HepG2 (cell line): ENCODE data around the gene PRDX5. TPM values are rescaled to one million over a fixed set of nuclear protein-coding genes. Genes with fewer than 3 reads are reported as not detected.

Experiments used
- AHR ChIP-seq: IDR thresholded peaks from 2 replicates; pipeline ENCODE4 v1.6.1; 2018; ENCODE audit warnings: missing genetic modification reagents, missing compliant biosample characterization
- FOSL2 ChIP-seq: sonication (generic); formaldehyde crosslinking; IDR thresholded peaks from 2 replicates; pipeline ENCODE4 v1.4.0; 2020; ENCODE audit warnings: missing genetic modification reagents
- KAT2B ChIP-seq: fragments of 150-350 bp; IDR thresholded peaks from 2 replicates; pipeline ENCODE4 v1.6.1; 2014; ENCODE audit warnings: low read depth, low read length, borderline replicate concordance
- RFX1 ChIP-seq: fragments of 450-650 bp; IDR thresholded peaks from 2 replicates; pipeline ENCODE4 v1.6.1; 2017
- SMARCE1 ChIP-seq: fragments of 450-650 bp; IDR thresholded peaks from 2 replicates; pipeline ENCODE4 v1.6.1; 2017; ENCODE audit warnings: borderline replicate concordance
- TEAD2 ChIP-seq: sonication (generic); formaldehyde crosslinking; IDR thresholded peaks from 2 replicates; pipeline ENCODE4 v1.9.0; 2021; ENCODE audit warnings: missing genetic modification reagents
- TMF1 ChIP-seq: sonication (generic); formaldehyde crosslinking; IDR thresholded peaks from 2 replicates; pipeline ENCODE4 v1.8.1; 2022; ENCODE audit warnings: low read depth, missing genetic modification reagents
- YEATS4 ChIP-seq: sonication (generic); formaldehyde crosslinking; IDR thresholded peaks from 2 replicates; pipeline ENCODE4 v1.4.0; 2020; ENCODE audit warnings: missing genetic modification reagents, borderline replicate concordance
- ZBTB20 ChIP-seq: sonication (generic); formaldehyde crosslinking; IDR thresholded peaks from 2 replicates; pipeline ENCODE4 v1.8.1; 2023; ENCODE audit warnings: missing genetic modification reagents, low read depth, mild to moderate bottlenecking, borderline replicate concordance
- ZMAT3 ChIP-seq: sonication (generic); formaldehyde crosslinking; conservative IDR thresholded peaks from 2 replicates; pipeline ENCODE4 v1.7.0; 2021; ENCODE audit warnings: missing genetic modification reagents
- ZNF136 ChIP-seq: sonication (generic); formaldehyde crosslinking; IDR thresholded peaks from 2 replicates; pipeline ENCODE4 v1.8.1; 2022; ENCODE audit warnings: low read depth, mild to moderate bottlenecking, moderate library complexity, missing genetic modification reagents
- ZNF292 ChIP-seq: sonication (generic); formaldehyde crosslinking; IDR thresholded peaks from 2 replicates; pipeline ENCODE4 v1.8.1; 2022; ENCODE audit warnings: mild to moderate bottlenecking, low read depth, missing genetic modification reagents, borderline replicate concordance
- ZNF530 ChIP-seq: sonication (generic); formaldehyde crosslinking; IDR thresholded peaks from 2 replicates; pipeline ENCODE4 v1.5.0; 2020; ENCODE audit warnings: low read depth, mild to moderate bottlenecking, missing genetic modification reagents
- ZNF724P ChIP-seq: sonication (generic); formaldehyde crosslinking; IDR thresholded peaks from 2 replicates; pipeline ENCODE4 v1.8.0; 2022; ENCODE audit warnings: missing genetic modification reagents, borderline replicate concordance
- ZNF83 ChIP-seq: sonication (generic); formaldehyde crosslinking; IDR thresholded peaks from 2 replicates; pipeline ENCODE4 v1.4.0; 2020; ENCODE audit warnings: missing genetic modification reagents, mild to moderate bottlenecking, borderline replicate concordance
- polyA plus RNA-seq, 8 experiments: library from polyadenylated mRNA; depleted of rRNA in 3 of 8; stranded (reverse) in 7 of 8; unstranded in 1 of 8; fragments of >200 nt; fragmentation: Illumina TruSeq in 4 of 8; extraction: Trizol in 4 of 8; gene quantifications; 2 replicates each; pipeline versions ENCODE4 v1.2.1 to v1.2.3, GENCODE V29; 2011 to 2016; ENCODE audit warnings: low read depth in 4 of 8, missing spikeins in 1 of 8, mixed read lengths in 1 of 8; ENCODE audit not compliant: insufficient read depth in 1 of 8
- total RNA-seq, 5 experiments: library from RNA; depleted of rRNA; stranded (reverse); fragments of >200 nt; fragmentation: Illumina TruSeq; extraction: Trizol; gene quantifications; 2 replicates each; pipeline ENCODE4 v1.2.3, GENCODE V29; 2016; ENCODE audit warnings: low read depth in 1 of 5
- TF ChIP-seq, protein P1 (sequence below): sonication (generic); formaldehyde crosslinking; IDR thresholded peaks from 2 replicates; pipeline ENCODE4; 2020; ENCODE audit warnings: missing genetic modification reagents, mild to moderate bottlenecking, borderline replicate concordance
- TF ChIP-seq, protein P2 (sequence below): sonication (generic); formaldehyde crosslinking; IDR thresholded peaks from 2 replicates; pipeline ENCODE4 v1.5.1; 2020; ENCODE audit warnings: mild to moderate bottlenecking, missing genetic modification reagents
- TF ChIP-seq, protein P3 (sequence below): sonication (generic); formaldehyde crosslinking; IDR thresholded peaks from 2 replicates; pipeline ENCODE4 v1.5.1; 2020; ENCODE audit warnings: mild to moderate bottlenecking, missing genetic modification reagents, moderate library complexity
- TF ChIP-seq, protein P4 (sequence below): sonication (generic); formaldehyde crosslinking; IDR thresholded peaks from 2 replicates; pipeline ENCODE4 v1.9.0; 2021; ENCODE audit warnings: missing genetic modification reagents, borderline replicate concordance

The PRDX5 gene
- total and polyA plus RNA-seq, 2 of the 13 experiments (the other 11 are each of a cell fraction or from before 2014, with no cell fraction given) = 215 to 311 TPM

DNA sequence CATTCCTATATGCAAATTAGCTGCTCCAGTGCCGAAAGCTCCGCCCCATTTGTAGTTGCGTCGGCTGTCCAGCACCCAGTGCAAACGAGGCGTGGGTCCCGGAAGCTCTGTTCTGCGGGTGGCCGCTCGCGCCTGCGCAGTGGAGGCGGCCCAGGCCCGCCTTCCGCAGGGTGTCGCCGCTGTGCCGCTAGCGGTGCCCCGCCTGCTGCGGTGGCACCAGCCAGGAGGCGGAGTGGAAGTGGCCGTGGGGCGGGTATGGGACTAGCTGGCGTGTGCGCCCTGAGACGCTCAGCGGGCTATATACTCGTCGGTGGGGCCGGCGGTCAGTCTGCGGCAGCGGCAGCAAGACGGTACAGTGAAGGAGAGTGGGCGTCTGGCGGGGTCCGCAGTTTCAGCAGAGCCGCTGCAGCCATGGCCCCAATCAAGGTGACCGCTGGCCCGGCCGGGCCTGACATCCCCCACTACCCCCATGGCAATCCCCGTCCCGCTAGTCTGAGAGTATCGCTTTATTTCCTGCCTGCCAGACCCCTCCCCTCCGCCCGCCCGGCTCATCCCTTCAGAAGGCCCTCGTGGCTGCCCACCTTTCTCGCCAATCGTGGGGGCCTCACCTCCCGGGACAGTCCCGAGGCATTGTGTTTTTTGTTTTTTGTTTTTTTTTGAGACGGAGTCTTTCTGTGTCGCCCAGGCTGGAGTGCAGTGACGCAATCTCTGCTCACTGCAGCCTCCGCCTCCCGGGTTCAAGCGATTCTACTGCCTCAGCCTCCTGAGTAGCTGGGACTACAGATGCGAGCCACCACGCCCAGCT lies at the start of gene PRDX5 (continued):
- no peak for TF ChIP-seq ZNF530 (CRISPR knock-in tag)
- TF ChIP-seq, protein P1, sequence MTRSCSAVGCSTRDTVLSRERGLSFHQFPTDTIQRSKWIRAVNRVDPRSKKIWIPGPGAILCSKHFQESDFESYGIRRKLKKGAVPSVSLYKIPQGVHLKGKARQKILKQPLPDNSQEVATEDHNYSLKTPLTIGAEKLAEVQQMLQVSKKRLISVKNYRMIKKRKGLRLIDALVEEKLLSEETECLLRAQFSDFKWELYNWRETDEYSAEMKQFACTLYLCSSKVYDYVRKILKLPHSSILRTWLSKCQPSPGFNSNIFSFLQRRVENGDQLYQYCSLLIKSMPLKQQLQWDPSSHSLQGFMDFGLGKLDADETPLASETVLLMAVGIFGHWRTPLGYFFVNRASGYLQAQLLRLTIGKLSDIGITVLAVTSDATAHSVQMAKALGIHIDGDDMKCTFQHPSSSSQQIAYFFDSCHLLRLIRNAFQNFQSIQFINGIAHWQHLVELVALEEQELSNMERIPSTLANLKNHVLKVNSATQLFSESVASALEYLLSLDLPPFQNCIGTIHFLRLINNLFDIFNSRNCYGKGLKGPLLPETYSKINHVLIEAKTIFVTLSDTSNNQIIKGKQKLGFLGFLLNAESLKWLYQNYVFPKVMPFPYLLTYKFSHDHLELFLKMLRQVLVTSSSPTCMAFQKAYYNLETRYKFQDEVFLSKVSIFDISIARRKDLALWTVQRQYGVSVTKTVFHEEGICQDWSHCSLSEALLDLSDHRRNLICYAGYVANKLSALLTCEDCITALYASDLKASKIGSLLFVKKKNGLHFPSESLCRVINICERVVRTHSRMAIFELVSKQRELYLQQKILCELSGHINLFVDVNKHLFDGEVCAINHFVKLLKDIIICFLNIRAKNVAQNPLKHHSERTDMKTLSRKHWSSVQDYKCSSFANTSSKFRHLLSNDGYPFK = no peak; the same call in 1 of the 2 replicates
- TF ChIP-seq, protein P2, sequence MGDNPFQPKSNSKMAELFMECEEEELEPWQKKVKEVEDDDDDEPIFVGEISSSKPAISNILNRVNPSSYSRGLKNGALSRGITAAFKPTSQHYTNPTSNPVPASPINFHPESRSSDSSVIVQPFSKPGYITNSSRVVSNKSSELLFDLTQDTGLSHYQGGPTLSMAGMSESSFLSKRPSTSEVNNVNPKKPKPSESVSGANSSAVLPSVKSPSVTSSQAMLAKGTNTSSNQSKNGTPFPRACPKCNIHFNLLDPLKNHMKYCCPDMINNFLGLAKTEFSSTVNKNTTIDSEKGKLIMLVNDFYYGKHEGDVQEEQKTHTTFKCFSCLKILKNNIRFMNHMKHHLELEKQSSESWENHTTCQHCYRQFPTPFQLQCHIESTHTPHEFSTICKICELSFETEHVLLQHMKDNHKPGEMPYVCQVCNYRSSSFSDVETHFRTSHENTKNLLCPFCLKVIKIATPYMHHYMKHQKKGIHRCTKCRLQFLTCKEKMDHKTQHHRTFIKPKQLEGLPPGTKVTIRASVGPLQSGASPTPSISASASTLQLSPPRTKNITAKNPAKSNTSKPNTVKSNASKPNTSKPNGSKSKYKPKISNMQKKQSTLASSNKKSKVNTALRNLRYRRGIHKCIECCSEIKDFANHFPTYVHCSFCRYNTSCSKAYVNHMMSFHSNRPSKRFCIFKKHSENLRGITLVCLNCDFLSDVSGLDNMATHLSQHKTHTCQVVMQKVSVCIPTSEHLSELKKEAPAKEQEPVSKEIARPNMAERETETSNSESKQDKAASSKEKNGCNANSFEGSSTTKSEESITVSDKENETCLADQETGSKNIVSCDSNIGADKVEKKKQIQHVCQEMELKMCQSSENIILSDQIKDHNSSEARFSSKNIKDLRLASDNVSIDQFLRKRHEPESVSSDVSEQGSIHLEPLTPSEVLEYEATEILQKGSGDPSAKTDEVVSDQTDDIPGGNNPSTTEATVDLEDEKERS (CRISPR knock-in tag) = no peak
- TF ChIP-seq ZNF83 = no peak
- TF ChIP-seq ZMAT3 = peak; percentile 24; the same call in 1 of the 2 replicates
- TF ChIP-seq ZNF724P (CRISPR knock-in tag) = peak; percentile 51; the same call in 1 of the 2 replicates
- TF ChIP-seq SMARCE1 = no peak
- TF ChIP-seq, protein P3, sequence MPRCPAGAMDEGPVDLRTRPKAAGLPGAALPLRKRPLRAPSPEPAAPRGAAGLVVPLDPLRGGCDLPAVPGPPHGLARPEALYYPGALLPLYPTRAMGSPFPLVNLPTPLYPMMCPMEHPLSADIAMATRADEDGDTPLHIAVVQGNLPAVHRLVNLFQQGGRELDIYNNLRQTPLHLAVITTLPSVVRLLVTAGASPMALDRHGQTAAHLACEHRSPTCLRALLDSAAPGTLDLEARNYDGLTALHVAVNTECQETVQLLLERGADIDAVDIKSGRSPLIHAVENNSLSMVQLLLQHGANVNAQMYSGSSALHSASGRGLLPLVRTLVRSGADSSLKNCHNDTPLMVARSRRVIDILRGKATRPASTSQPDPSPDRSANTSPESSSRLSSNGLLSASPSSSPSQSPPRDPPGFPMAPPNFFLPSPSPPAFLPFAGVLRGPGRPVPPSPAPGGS (CRISPR knock-in tag) = no peak
- no peak for TF ChIP-seq ZNF292 (CRISPR knock-in tag)
- no peak for TF ChIP-seq AHR (CRISPR knock-in tag)
- TF ChIP-seq ZNF136 = 0 out of 2 replicates have a peak, but pooled peaks have one; percentile 34
- TF ChIP-seq ZBTB20 = peak; percentile 43; the same call in 1 of the 2 replicates
- TF ChIP-seq KAT2B = no peak
- TF ChIP-seq RFX1 = no peak
- peak; percentile 20 for TF ChIP-seq YEATS4 (CRISPR knock-in tag)
- TF ChIP-seq TEAD2 (CRISPR knock-in tag) = no peak
- TF ChIP-seq TMF1 (CRISPR knock-in tag) = no peak
- peak; percentile 8; the same call in 1 of the 2 replicates for TF ChIP-seq FOSL2 (CRISPR knock-in tag)
- TF ChIP-seq, protein P4, sequence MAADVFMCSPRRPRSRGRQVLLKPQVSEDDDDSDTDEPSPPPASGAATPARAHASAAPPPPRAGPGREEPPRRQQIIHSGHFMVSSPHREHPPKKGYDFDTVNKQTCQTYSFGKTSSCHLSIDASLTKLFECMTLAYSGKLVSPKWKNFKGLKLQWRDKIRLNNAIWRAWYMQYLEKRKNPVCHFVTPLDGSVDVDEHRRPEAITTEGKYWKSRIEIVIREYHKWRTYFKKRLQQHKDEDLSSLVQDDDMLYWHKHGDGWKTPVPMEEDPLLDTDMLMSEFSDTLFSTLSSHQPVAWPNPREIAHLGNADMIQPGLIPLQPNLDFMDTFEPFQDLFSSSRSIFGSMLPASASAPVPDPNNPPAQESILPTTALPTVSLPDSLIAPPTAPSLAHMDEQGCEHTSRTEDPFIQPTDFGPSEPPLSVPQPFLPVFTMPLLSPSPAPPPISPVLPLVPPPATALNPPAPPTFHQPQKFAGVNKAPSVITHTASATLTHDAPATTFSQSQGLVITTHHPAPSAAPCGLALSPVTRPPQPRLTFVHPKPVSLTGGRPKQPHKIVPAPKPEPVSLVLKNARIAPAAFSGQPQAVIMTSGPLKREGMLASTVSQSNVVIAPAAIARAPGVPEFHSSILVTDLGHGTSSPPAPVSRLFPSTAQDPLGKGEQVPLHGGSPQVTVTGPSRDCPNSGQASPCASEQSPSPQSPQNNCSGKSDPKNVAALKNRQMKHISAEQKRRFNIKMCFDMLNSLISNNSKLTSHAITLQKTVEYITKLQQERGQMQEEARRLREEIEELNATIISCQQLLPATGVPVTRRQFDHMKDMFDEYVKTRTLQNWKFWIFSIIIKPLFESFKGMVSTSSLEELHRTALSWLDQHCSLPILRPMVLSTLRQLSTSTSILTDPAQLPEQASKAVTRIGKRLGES (CRISPR knock-in tag) = no peak
